PC-9 (cell line): ENCODE results near the gene DDIT4. TPM values are rescaled to one million over a fixed set of nuclear protein-coding genes. Genes with fewer than 3 reads are reported as not detected.
A peak's percentile ranks its signal among the peaks of the same experiment; 100 is the strongest.

Experiments used
- BruUV-seq: library from RNA; stranded (reverse); fragments of 400-500 nt; replicated peaks from 2 replicates; lab custom pipeline; 2021; lab: Mats Ljungman, UMichigan
- CTCF ChIA-PET: fragments of 300-600 bp; sonication (Branson Sonifier 250); formaldehyde crosslinking; loops from one replicate; lab custom pipeline; 2022; ENCODE audit warnings: antibody characterized with exemption; lab: Charles Lee
- POLR2A ChIA-PET: fragments of 300-600 bp; sonication (Branson Sonifier 250); formaldehyde crosslinking; loops from one replicate; lab custom pipeline; 2022; ENCODE audit warnings: antibody characterized with exemption; ENCODE audit not compliant: unreplicated experiment; lab: Charles Lee
- DNase-seq, 2 experiments: peaks; one replicate each; pipeline versions ENCODE4 v3.0.0 to v3.0.0-alpha.2; 2015 to 2022; ENCODE audit warnings: mixed read lengths in 1 of 2
- H2AFZ ChIP-seq: fragments of 200-600 bp; sonication (generic); 2 replicates; pipeline ENCODE4 v1.8.1; 2017; ENCODE audit warnings: antibody characterized with exemption
- H3F3A ChIP-seq: fragments of 200-600 bp; sonication (generic); 2 replicates; pipeline ENCODE4 v1.8.1; 2017; ENCODE audit warnings: antibody characterized with exemption, mild to moderate bottlenecking, low read depth; ENCODE audit not compliant: insufficient read depth
- H3K27ac ChIP-seq: fragments of 200-600 bp; sonication (generic); 2 replicates; pipeline ENCODE4 v1.6.1; 2016; ENCODE audit warnings: mixed run types
- H3K27me3 ChIP-seq: fragments of 200-600 bp; sonication (generic); 2 replicates; pipeline ENCODE4 v1.6.1; 2016; ENCODE audit warnings: low read depth, mixed run types; ENCODE audit not compliant: insufficient read depth
- H3K36me3 ChIP-seq: fragments of 200-600 bp; sonication (generic); 2 replicates; pipeline ENCODE4 v1.6.1; 2016; ENCODE audit warnings: low read depth, mixed run types
- H3K4me1 ChIP-seq: fragments of 200-600 bp; sonication (generic); replicated peaks from 2 replicates; pipeline ENCODE4 v1.6.1; 2016; ENCODE audit warnings: mixed run types; ENCODE audit not compliant: insufficient read depth
- H3K4me2 ChIP-seq: fragments of 200-600 bp; sonication (generic); 2 replicates; pipeline ENCODE4 v1.6.1; 2017; ENCODE audit warnings: mixed run types
- H3K4me3 ChIP-seq: fragments of 200-600 bp; sonication (generic); 2 replicates; pipeline ENCODE4 v1.6.1; 2016; ENCODE audit warnings: mixed run types
- H3K79me2 ChIP-seq: fragments of 200-600 bp; sonication (generic); 2 replicates; pipeline ENCODE4 v1.6.1; 2017; ENCODE audit warnings: low read depth, mixed run types
- H3K9me2 ChIP-seq: fragments of 200-600 bp; sonication (generic); 2 replicates; pipeline ENCODE4 v1.8.1; 2017; ENCODE audit warnings: mild to moderate bottlenecking; ENCODE audit not compliant: insufficient read depth
- H3K9me3 ChIP-seq: fragments of 200-600 bp; sonication (generic); 2 replicates; pipeline ENCODE4 v1.8.1; 2016; ENCODE audit warnings: low read depth; ENCODE audit not compliant: insufficient read depth
- H4K20me1 ChIP-seq: fragments of 200-600 bp; sonication (generic); 2 replicates; pipeline ENCODE4 v1.8.1; 2017; ENCODE audit not compliant: insufficient read depth
- CTCF ChIP-seq: fragments of 200-600 bp; sonication (generic); conservative IDR thresholded peaks from 2 replicates; pipeline ENCODE4 v1.6.1; 2017; ENCODE audit warnings: mixed run types, antibody characterized with exemption, mild to moderate bottlenecking, moderate library complexity
- EZH2 ChIP-seq: fragments of 200-600 bp; sonication (generic); IDR thresholded peaks from 2 replicates; pipeline ENCODE4 v1.8.0; 2017; ENCODE audit warnings: antibody characterized with exemption, low read depth
- intact Hi-C: fragments of 100-400 bp; cut with micrococcal nuclease; formaldehyde crosslinking; loops from one replicate; pipeline ENCODE4 v1.10.0; 2022; ENCODE audit not compliant: unreplicated experiment
- total RNA-seq: library from RNA; stranded (reverse); gene quantifications from 2 replicates; pipeline ENCODE4 v1.2.3, GENCODE V29; 2021

Gene DDIT4
- total RNA-seq, 1 experiment from 2014 or later, result 212 TPM

GRCh38 chr10:72272689-72273409 lies 875 bp upstream of the DDIT4 start:
- peak overlapping the region; percentile 91 for H3K4me2 ChIP-seq
- H3K4me1 ChIP-seq, result peaks cover 39% of the 10 kb centered on the region
- intact Hi-C loops, result loop anchor here (1.0 to 5.0 kb wide), 9 partner anchors 10 to 377 kb away; partner anchors contain the start of genes ANAPC16 and ASCC1
- H3K4me3 ChIP-seq, result peak overlapping the region; percentile 83
- POLR2A ChIA-PET, result interaction anchor here (0.5 to 1.1 kb wide), 22 partner anchors 11 to 640 kb away, joined by 3 to 32 read pairs (median 5); partner anchors contain the start of genes ANAPC16 and ASCC1
- peak; percentile 93 to 95 for DNase-seq
- no peaks in the 10 kb centered on the region for H3K9me3 ChIP-seq
- CTCF ChIA-PET, result interaction anchor here (0.6 to 0.8 kb wide), 3 partner anchors 12 to 90 kb away, joined by 3 to 9 read pairs (median 4); no protein-coding TSS in a partner anchor
- BruUV-seq, result no TSS peak
- H3K9me2 ChIP-seq, result no peaks in the 10 kb centered on the region
- H4K20me1 ChIP-seq, result peaks cover 22% of the 10 kb centered on the region
- peaks cover 25% of the 10 kb centered on the region for H3K36me3 ChIP-seq
- no peaks in the 10 kb centered on the region for H3K27me3 ChIP-seq
- H3F3A ChIP-seq, result peaks cover 67% of the 10 kb centered on the region
- peak overlapping the region; percentile 99 for H3K27ac ChIP-seq
- peaks cover 34% of the 10 kb centered on the region for H3K79me2 ChIP-seq
- no peak overlapping the region for H2AFZ ChIP-seq
- 0 out of 2 replicates have a peak, but pooled peaks have one; percentile 26 for TF ChIP-seq CTCF
- TF ChIP-seq EZH2, result no peak

GRCh38 chr10:72274213-72274729 lies 547 bp downstream of the DDIT4 start:
- Histone ChIP-seq H3K27me3 (no peaks in the 10 kb centered on the region), H3K9me2 (no peaks in the 10 kb centered on the region), H3K4me2 (peak overlapping the region; percentile 87), H3F3A (peaks cover 79% of the 10 kb centered on the region), H3K79me2 (peaks cover 34% of the 10 kb centered on the region), H3K9me3 (no peaks in the 10 kb centered on the region), H3K27ac (peak overlapping the region; percentile 83), H4K20me1 (peaks cover 22% of the 10 kb centered on the region), H3K4me3 (peak overlapping the region; percentile 88), H2AFZ (no peak overlapping the region), H3K4me1 (peaks cover 50% of the 10 kb centered on the region), H3K36me3 (peaks cover 25% of the 10 kb centered on the region)
- intact Hi-C loops, result loop anchor here (1.0 to 5.0 kb wide), 2 partner anchors 177 to 194 kb away; no protein-coding TSS in a partner anchor
- BruUV-seq, result TSS peak; percentile 70
- no peak for TF ChIP-seq CTCF
- no peak for DNase-seq
- ChIA-PET CTCF (interaction anchor here (0.7 to 0.8 kb wide), 3 partner anchors 11 to 47 kb away, joined by 3 to 5 read pairs (median 4); no protein-coding TSS in a partner anchor), POLR2A (interaction anchor here (0.6 to 1.0 kb wide), 6 partner anchors 23 to 226 kb away, joined by 3 to 11 read pairs (median 4); no protein-coding TSS in a partner anchor)

- H3K27ac ChIP-seq, result peak overlapping the region; percentile 83
- POLR2A ChIA-PET, result interaction anchor here (0.6 to 1.1 kb wide), 6 partner anchors 10 to 62 kb away, joined by 3 to 6 read pairs (median 4); no protein-coding TSS in a partner anchor
- TF ChIP-seq CTCF (peak; percentile 86), EZH2 (no peak)
- H3K4me3 ChIP-seq, result peak overlapping the region; percentile 88
- no TSS peak for BruUV-seq
- intact Hi-C loops, result loop anchor here (1.0 to 5.0 kb wide), 2 partner anchors 178 to 195 kb away; no protein-coding TSS in a partner anchor
- peak; percentile 72 for DNase-seq
- no peaks in the 10 kb centered on the region for H3K27me3 ChIP-seq
- H3K4me1 ChIP-seq, result peaks cover 50% of the 10 kb centered on the region
- H3K36me3 ChIP-seq, result peaks cover 25% of the 10 kb centered on the region
- no peaks in the 10 kb centered on the region for H3K9me2 ChIP-seq
- peaks cover 34% of the 10 kb centered on the region for H3K79me2 ChIP-seq
- peak overlapping the region; percentile 87 for H3K4me2 ChIP-seq
- peaks cover 22% of the 10 kb centered on the region for H4K20me1 ChIP-seq
- H3F3A ChIP-seq, result peaks cover 84% of the 10 kb centered on the region
- CTCF ChIA-PET, result interaction anchor here (0.5 to 1.6 kb wide), 7 partner anchors 12 to 1545 kb away, joined by 4 to 9 read pairs (median 4); no protein-coding TSS in a partner anchor
- H2AFZ ChIP-seq, result no peak overlapping the region
- H3K9me3 ChIP-seq, result no peaks in the 10 kb centered on the region
Measured at GRCh38 chr10:72274730-72275350, 1.1 kb downstream of the DDIT4 start.
